Neural progenitor cell (in vitro differentiated cells): ENCODE data around the gene ECEL1.
"Not testable (repeated sequence)": the region's sequence is repeated elsewhere in the genome, so short reads cannot be mapped to it uniquely, and the experiment has no call there.

Experiments
- CTCF ChIP-seq: fragments of 200-600 bp; sonication (generic); IDR thresholded peaks from 2 replicates; pipeline ENCODE4 v1.5.1; 2017; ENCODE audit warnings: antibody characterized with exemption, mild to moderate bottlenecking
- EZH2 ChIP-seq: fragments of 200-600 bp; sonication (generic); IDR thresholded peaks from 2 replicates; pipeline ENCODE4 v1.6.1; 2017; ENCODE audit warnings: antibody characterized with exemption, mild to moderate bottlenecking, moderate library complexity
- EZH2phosphoT487 ChIP-seq: fragments of 200-600 bp; sonication (generic); IDR thresholded peaks from 2 replicates; pipeline ENCODE4 v1.6.1; 2017; ENCODE audit warnings: antibody characterized with exemption

GRCh38 chr2:232433622-232434021 is 54.0 kb downstream of the ECEL1 start:
- TF ChIP-seq CTCF, EZH2phosphoT487, EZH2: not testable (repeated sequence)
